ENCODE data around the gene MBP. TPM values are rescaled to one million over a fixed set of nuclear protein-coding genes. Genes with fewer than 3 reads are reported as not detected.

MBP gene
- total and polyA plus RNA-seq, 2 of the 13 experiments (the other 11 are each of a cell fraction or from before 2014, with no cell fraction given) = 5.0 to 8.5 TPM

GRCh38 chr18:76972241-76972640 lies 160.3 kb downstream of the MBP start (continued):
- TF ChIP-seq ZNF800 (CRISPR knock-in tag; IDR thresholded peaks at IDR 0.05) = no peak
- TF ChIP-seq, protein P1, sequence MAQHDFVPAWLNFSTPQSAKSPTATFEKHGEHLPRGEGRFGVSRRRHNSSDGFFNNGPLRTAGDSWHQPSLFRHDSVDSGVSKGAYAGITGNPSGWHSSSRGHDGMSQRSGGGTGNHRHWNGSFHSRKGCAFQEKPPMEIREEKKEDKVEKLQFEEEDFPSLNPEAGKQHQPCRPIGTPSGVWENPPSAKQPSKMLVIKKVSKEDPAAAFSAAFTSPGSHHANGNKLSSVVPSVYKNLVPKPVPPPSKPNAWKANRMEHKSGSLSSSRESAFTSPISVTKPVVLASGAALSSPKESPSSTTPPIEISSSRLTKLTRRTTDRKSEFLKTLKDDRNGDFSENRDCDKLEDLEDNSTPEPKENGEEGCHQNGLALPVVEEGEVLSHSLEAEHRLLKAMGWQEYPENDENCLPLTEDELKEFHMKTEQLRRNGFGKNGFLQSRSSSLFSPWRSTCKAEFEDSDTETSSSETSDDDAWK (CRISPR knock-in tag; IDR thresholded peaks at IDR 0.05) = no peak
- no peak for TF ChIP-seq MLLT10 (CRISPR knock-in tag; IDR thresholded peaks at IDR 0.05)
- TF ChIP-seq RBFOX2 (IDR thresholded peaks at IDR 0.05; ENCODE audit: low read depth, low read length) = no peak
- TF ChIP-seq ZFY (CRISPR knock-in tag; IDR thresholded peaks at IDR 0.05) = no peak

- H3K36me3 ChIP-seq (replicated peaks in 1 of 2; ENCODE audit: control insufficient read depth in 1 of 2, insufficient read depth in 2 of 2, low read length in 2 of 2) = peaks cover 0 to 8% of the 10 kb centered on the region in 2 experiments; a peak in 4 of 5 replicates
- no peaks in the 10 kb centered on the region for H3K79me2 ChIP-seq (ENCODE audit: insufficient read depth, low read length)
- H4K20me1 ChIP-seq (ENCODE audit: insufficient read depth, low read length) = no peaks in the 10 kb centered on the region
- no peak overlapping the region for H3K4me3 ChIP-seq (replicated peaks in 1 of 3; ENCODE audit: insufficient read depth in 1 of 3, low read depth in 2 of 3, low read length in 3 of 3)
- FAIRE-seq = no peak
- ChIA-PET POLR2A (no interaction called here), CTCF (ENCODE audit: low intra/inter-chr PET ratio, low total read pairs) (no interaction called here)
- intact Hi-C loops (cut with micrococcal nuclease; ENCODE audit: unreplicated experiment) (no loop called here), in situ Hi-C loops (cut with HindIII; ENCODE audit: extremely low pct_ligation_motif_present, low pct_unique_long_range_greater_than_20kb) (no loop called here)
- no peak overlapping the region for H3K4me2 ChIP-seq (ENCODE audit: low read depth, low read length)
- no peaks in the 10 kb centered on the region for H3K4me1 ChIP-seq (ENCODE audit: insufficient read depth, low read length)
- BruUV-seq (replicated peaks) = no TSS peak
- H3K9me3 ChIP-seq (ENCODE audit: low read length) = no peaks in the 10 kb centered on the region
- no peak overlapping the region for H3K9ac ChIP-seq (ENCODE audit: insufficient read depth, low read depth, low read length)
- no peak for ATAC-seq
- H3K27me3 ChIP-seq (ENCODE audit: control insufficient read depth in 1 of 2, insufficient read depth in 2 of 2, low read length in 2 of 2) = no peaks in the 10 kb centered on the region
- 91% methylated on average over 11 of the region's 11 CpGs for WGBS (ENCODE audit: low lambda C conversion rate)
- DNase-seq (ENCODE audit: low spot score) = no peak
- H2AFZ ChIP-seq (ENCODE audit: low read length) = no peak overlapping the region
- H3K27ac ChIP-seq (ENCODE audit: extremely low read length, insufficient read depth, low read length) = no peak overlapping the region
- TF ChIP-seq HNF1B (CRISPR knock-in tag; IDR thresholded peaks at IDR 0.05) (no peak), NCOR1 (IDR thresholded peaks at IDR 0.05; ENCODE audit: borderline replicate concordance, low read length) (no peak), KLF16 (CRISPR knock-in tag; IDR thresholded peaks at IDR 0.05) (no peak), ZFP1 (CRISPR knock-in tag; IDR thresholded peaks at IDR 0.05) (no peak), ZNF138 (CRISPR knock-in tag; IDR thresholded peaks at IDR 0.05; ENCODE audit: low read depth) (no peak), SIX4 (CRISPR knock-in tag; IDR thresholded peaks at IDR 0.05) (no peak), HNRNPLL (IDR thresholded peaks at IDR 0.05; ENCODE audit: low read depth, low read length, poor library complexity, severe bottlenecking) (no peak), ZNF446 (CRISPR knock-in tag; IDR thresholded peaks at IDR 0.05) (no peak), ZSCAN12 (CRISPR knock-in tag; IDR thresholded peaks at IDR 0.05) (no peak), ZNF879 (CRISPR knock-in tag; IDR thresholded peaks at IDR 0.05) (no peak)
- TF ChIP-seq, protein P2, sequence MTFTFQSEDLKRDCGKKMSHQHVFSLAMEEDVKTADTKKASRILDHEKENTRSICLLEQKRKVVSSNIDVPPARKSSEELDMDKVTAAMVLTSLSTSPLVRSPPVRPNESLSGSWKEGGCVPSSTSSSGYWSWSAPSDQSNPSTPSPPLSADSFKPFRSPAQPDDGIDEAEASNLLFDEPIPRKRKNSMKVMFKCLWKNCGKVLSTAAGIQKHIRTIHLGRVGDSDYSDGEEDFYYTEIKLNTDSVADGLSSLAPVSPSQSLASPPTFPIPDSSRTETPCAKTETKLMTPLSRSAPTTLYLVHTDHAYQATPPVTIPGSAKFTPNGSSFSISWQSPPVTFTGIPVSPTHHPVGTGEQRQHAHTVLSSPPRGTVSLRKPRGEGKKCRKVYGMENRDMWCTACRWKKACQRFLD (CRISPR knock-in tag; IDR thresholded peaks at IDR 0.05; ENCODE audit: borderline replicate concordance) = no peak
These were observed 161.6 kb downstream of the MBP start for GRCh38 chr18:76970770-76971559.

All from HepG2 (cell line).